Measurements from ENCODE around the gene VPS25. TPM values are rescaled to one million over a fixed set of nuclear protein-coding genes. Genes with fewer than 3 reads are reported as not detected.

Gene VPS25
- total and polyA plus RNA-seq, 8 donors = 4.1 to 79.6 (median 46.5) TPM

DNA sequence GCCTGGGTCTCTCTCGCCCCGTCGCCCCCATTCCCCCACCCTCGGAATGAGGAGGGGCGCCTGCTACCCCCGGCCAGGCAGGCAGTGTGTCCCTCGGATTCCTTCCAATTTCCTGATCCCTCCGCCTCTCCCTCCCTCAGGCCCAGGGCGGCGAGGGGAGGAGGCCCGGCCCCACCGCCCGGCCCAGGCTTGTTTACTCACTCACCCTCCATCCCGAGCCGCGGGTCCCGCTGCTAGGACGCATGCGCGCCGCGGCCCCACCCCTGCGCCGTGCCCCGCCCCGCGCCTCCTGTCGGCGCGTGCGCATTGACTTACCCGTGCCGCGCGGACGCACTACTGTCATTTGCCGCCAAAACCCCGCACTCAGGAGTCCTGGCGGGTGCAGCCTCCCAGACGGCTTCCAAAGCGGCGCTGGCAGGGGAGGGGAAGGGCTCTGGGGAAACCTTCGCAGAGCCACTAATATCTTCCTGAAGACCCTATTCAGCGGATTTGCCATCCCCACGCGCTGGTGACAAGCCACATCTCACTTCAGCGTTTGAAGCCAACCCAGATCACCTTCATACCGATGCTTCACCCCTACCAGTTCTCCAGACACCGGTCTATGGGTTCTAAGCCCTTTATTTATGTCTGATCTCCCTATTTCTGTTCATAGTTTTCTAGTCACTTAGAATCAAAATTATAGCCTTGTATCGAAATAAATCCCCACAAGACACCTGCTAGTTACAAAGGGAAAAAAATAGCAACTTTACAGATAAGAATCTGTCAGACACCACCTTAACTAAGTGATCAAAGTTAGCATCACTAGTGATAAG is 28.2 kb upstream of the VPS25 start, which contains the start of gene EZH1:
Gene EZH1 (minus strand): TSS at position 235 of the 812 bp plus-strand sequence. CDS start 16,099 bp downstream, outside the sequence.
- H3K36me3 ChIP-seq = peaks cover 0 to 6% (median 2%) of the 10 kb centered on the region in 4 donors
- WGBS, 5 donors = 4 to 13% (median 5%) methylated on average over 23 to 50 of the region's 50 CpGs
- intact Hi-C loops (cut with DNase I; ENCODE audit: low total_unique reads) = no loop called here
- TF ChIP-seq, protein P1, sequence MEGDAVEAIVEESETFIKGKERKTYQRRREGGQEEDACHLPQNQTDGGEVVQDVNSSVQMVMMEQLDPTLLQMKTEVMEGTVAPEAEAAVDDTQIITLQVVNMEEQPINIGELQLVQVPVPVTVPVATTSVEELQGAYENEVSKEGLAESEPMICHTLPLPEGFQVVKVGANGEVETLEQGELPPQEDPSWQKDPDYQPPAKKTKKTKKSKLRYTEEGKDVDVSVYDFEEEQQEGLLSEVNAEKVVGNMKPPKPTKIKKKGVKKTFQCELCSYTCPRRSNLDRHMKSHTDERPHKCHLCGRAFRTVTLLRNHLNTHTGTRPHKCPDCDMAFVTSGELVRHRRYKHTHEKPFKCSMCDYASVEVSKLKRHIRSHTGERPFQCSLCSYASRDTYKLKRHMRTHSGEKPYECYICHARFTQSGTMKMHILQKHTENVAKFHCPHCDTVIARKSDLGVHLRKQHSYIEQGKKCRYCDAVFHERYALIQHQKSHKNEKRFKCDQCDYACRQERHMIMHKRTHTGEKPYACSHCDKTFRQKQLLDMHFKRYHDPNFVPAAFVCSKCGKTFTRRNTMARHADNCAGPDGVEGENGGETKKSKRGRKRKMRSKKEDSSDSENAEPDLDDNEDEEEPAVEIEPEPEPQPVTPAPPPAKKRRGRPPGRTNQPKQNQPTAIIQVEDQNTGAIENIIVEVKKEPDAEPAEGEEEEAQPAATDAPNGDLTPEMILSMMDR (IDR thresholded peaks at IDR 0.05) = peak in 1 of 7 experiments; percentile 32
- no peak for TF ChIP-seq EP300 (IDR thresholded peaks at IDR 0.05)
- peak; percentile 74 to 93 (median 79) for TF ChIP-seq POLR2AphosphoS5 (IDR thresholded peaks at IDR 0.05)
- TF ChIP-seq POLR2A (IDR thresholded peaks at IDR 0.05) = peak in 1 of 4 donors; percentile 14
- H3K27me3 ChIP-seq = no peaks in the 10 kb centered on the region
- DNase-seq = peak; percentile 94 to 98
- peaks cover 11 to 62% (median 53%) of the 10 kb centered on the region in 4 donors for H3K4me1 ChIP-seq
- peak within 1 kb of the TSS; percentile 57 to 86 (median 73) for H3K4me3 ChIP-seq
- H3K9me3 ChIP-seq = no peaks in the 10 kb centered on the region
- H3K27ac ChIP-seq = peak within 1 kb of the TSS; percentile 94 to 97 (median 96)

DNA sequence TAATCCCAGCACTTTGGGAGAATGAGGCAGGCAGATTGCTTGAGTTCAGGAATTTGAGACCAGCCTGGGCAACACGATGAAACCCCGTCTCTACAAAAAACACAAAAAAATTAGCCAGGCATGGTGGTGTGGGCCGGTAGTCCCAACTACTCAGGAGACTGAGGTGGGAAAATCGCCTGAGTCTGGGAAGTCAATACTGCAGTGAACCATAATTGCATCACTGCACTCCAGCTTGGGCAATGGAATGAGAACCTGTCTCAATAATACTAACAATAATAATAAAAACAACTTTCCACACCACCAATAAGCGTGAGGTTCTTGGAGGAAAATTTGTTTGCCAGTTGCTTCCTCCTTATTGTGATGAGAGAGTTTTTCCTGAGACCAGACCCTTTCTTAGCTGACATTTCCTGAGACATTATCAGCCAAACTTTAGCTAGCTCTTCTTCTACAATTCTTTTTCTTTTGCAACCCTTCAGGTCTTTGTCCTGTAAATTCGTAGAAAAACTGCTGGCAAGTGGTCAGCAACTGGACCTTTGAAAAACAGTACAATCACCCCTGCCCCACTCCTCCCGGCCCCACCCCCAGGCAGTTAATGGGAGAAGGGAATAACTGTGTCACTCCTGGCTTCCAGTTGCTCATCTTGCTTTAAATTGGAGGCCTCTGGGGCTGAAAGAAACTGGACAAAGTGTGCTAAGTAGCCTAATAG is 24.9 kb upstream of the VPS25 start:
- Histone ChIP-seq H3K9me3 (no peaks in the 10 kb centered on the region), H3K4me3 (no peak overlapping the region), H3K27me3 (no peaks in the 10 kb centered on the region), H3K4me1 (peaks cover 8 to 51% (median 42%) of the 10 kb centered on the region in 4 donors), H3K27ac (peak overlapping the region; percentile 3 to 64 (median 51)), H3K36me3 (no peaks in the 10 kb centered on the region)
- TF ChIP-seq POLR2A (IDR thresholded peaks at IDR 0.05) (no peak), EP300 (IDR thresholded peaks at IDR 0.05) (no peak), POLR2AphosphoS5 (IDR thresholded peaks at IDR 0.05) (no peak)
- TF ChIP-seq, protein P1 (IDR thresholded peaks at IDR 0.05) = no peak
- peak in 1 of 2 donors; percentile 11 for DNase-seq
- intact Hi-C loops (cut with DNase I; ENCODE audit: low total_unique reads) = no loop called here
- 47 to 66% (median 52%) methylated on average over 7 of the region's 7 CpGs for WGBS, 5 donors

GRCh38 chr17:42748908-42749798 is 24.1 kb upstream of the VPS25 start:
- 38 to 64% (median 41%) methylated on average over 11 of the region's 11 CpGs for WGBS, 5 donors
- Histone ChIP-seq H3K27me3 (no peaks in the 10 kb centered on the region), H3K4me3 (no peak overlapping the region), H3K9me3 (no peaks in the 10 kb centered on the region), H3K4me1 (peaks cover under 1 to 43% (median 34%) of the 10 kb centered on the region in 4 donors), H3K27ac (peak overlapping the region; percentile 3 to 64 (median 51)), H3K36me3 (no peaks in the 10 kb centered on the region)
- peak; percentile 10 to 31 for DNase-seq
- TF ChIP-seq, protein P1 (IDR thresholded peaks at IDR 0.05) = no peak
- TF ChIP-seq POLR2A (IDR thresholded peaks at IDR 0.05) (no peak), EP300 (IDR thresholded peaks at IDR 0.05) (no peak), POLR2AphosphoS5 (IDR thresholded peaks at IDR 0.05) (no peak)
- intact Hi-C loops (cut with DNase I; ENCODE audit: low total_unique reads) = no loop called here
